HG03135 (cell line): Measurements from ENCODE around the gene MAP2K5.
"Not testable (repeated sequence)": the region's sequence is repeated elsewhere in the genome, so short reads cannot be mapped to it uniquely, and the experiment has no call there.

ENCODE experiments used
- ATAC-seq: cut with Tn5 transposase; IDR thresholded peaks from one replicate; pipeline ENCODE4 v1.9.1; 2021; ENCODE audit warnings: mild to moderate bottlenecking, moderate library complexity; ENCODE audit not compliant: unreplicated experiment

Gene MAP2K5

GRCh38 chr15:67652586-67652985, 110.1 kb downstream of the MAP2K5 start:
- no peak for ATAC-seq

GRCh38 chr15:67660446-67660845, 117.9 kb downstream of the MAP2K5 start:
- no peak for ATAC-seq

GRCh38 chr15:67660874-67661606, 118.5 kb downstream of the MAP2K5 start:
- no peak for ATAC-seq

GRCh38 chr15:67670647-67671305, 128.3 kb downstream of the MAP2K5 start:
- ATAC-seq = no peak

GRCh38 chr15:67672834-67673233, 130.3 kb downstream of the MAP2K5 start:
- not testable (repeated sequence) for ATAC-seq

GRCh38 chr15:67674983-67675382, 132.5 kb downstream of the MAP2K5 start:
- no peak for ATAC-seq

- ATAC-seq = no peak
Measured at GRCh38 chr15:67678089-67678488, 135.6 kb downstream of the MAP2K5 start.

- no peak for ATAC-seq
Measured at GRCh38 chr15:67678993-67679392, 136.5 kb downstream of the MAP2K5 start.

GRCh38 chr15:67680641-67681040, 138.1 kb downstream of the MAP2K5 start:
- ATAC-seq = no peak

- ATAC-seq = no peak
Measured at GRCh38 chr15:67685008-67685599, 142.6 kb downstream of the MAP2K5 start.

- no peak for ATAC-seq
Measured at GRCh38 chr15:67685716-67686115, 143.2 kb downstream of the MAP2K5 start.

- ATAC-seq = no peak
Measured at GRCh38 chr15:67690936-67691335, 148.4 kb downstream of the MAP2K5 start.

GRCh38 chr15:67691450-67691849, 148.9 kb downstream of the MAP2K5 start:
- no peak for ATAC-seq

- no peak for ATAC-seq
Measured at GRCh38 chr15:67692573-67692972, 150.1 kb downstream of the MAP2K5 start.

- ATAC-seq = no peak
Measured at GRCh38 chr15:67696087-67696486, 153.6 kb downstream of the MAP2K5 start.

GRCh38 chr15:67700023-67700422, 157.5 kb downstream of the MAP2K5 start:
- ATAC-seq = no peak

- ATAC-seq = no peak
Measured at GRCh38 chr15:67701669-67702068, 159.2 kb downstream of the MAP2K5 start.

GRCh38 chr15:67707520-67708283, 165.2 kb downstream of the MAP2K5 start:
- no peak for ATAC-seq

- no peak for ATAC-seq
Measured at GRCh38 chr15:67708500-67708899, 166.0 kb downstream of the MAP2K5 start.

- ATAC-seq = no peak
Measured at GRCh38 chr15:67715170-67715569, 172.7 kb downstream of the MAP2K5 start.

- ATAC-seq = no peak
Measured at GRCh38 chr15:67716171-67716570, 173.7 kb downstream of the MAP2K5 start.
